Dermis microvascular lymphatic vessel endothelial cell (primary cell): ENCODE results near the gene CA10. TPM values are rescaled to one million over a fixed set of nuclear protein-coding genes. Genes with fewer than 3 reads are reported as not detected.

Experiments
- DNase-seq, 2 donors: peaks; one replicate each; pipeline versions ENCODE4 v3.0.0 to v3.0.0-alpha.2; 2010; ENCODE audit warnings: low read depth in 2 of 2
- total RNA-seq: library from RNA; depleted of rRNA; stranded (reverse); fragments of >200 nt; gene quantifications from 2 replicates; pipeline ENCODE4 v1.2.1, GENCODE V29; 2014

The CA10 gene
- total RNA-seq, 1 donor from 2014 or later = not detected

GRCh38 chr17:51731941-51732722 is 426.4 kb downstream of the CA10 start:
- no peak for DNase-seq

- no peak for DNase-seq
These were observed 428.0 kb downstream of the CA10 start for GRCh38 chr17:51730303-51731050.

GRCh38 chr17:51725185-51725584 is 433.3 kb downstream of the CA10 start:
- no peak for DNase-seq

- no peak for DNase-seq
These were observed 434.4 kb downstream of the CA10 start for GRCh38 chr17:51724043-51724580.

GRCh38 chr17:51722994-51723393 is 435.5 kb downstream of the CA10 start:
- no peak for DNase-seq

- DNase-seq = no peak
These were observed 436.8 kb downstream of the CA10 start for GRCh38 chr17:51721730-51722129.

GRCh38 chr17:51720439-51720838 is 438.1 kb downstream of the CA10 start:
- DNase-seq = no peak

- DNase-seq = no peak
These were observed 439.5 kb downstream of the CA10 start for GRCh38 chr17:51718983-51719382.

- no peak for DNase-seq
These were observed 446.9 kb downstream of the CA10 start for GRCh38 chr17:51711581-51711980.

- no peak for DNase-seq
These were observed 447.9 kb downstream of the CA10 start for GRCh38 chr17:51710634-51710979.

GRCh38 chr17:51709694-51710633 is 448.6 kb downstream of the CA10 start:
- DNase-seq = no peak

- DNase-seq = no peak
These were observed 451.3 kb downstream of the CA10 start for GRCh38 chr17:51707216-51707615.

- DNase-seq = no peak
These were observed 452.4 kb downstream of the CA10 start for GRCh38 chr17:51706093-51706492.

GRCh38 chr17:51703361-51704341 is 454.9 kb downstream of the CA10 start:
- DNase-seq = no peak

- DNase-seq = no peak
These were observed 455.6 kb downstream of the CA10 start for GRCh38 chr17:51702963-51703360.

- DNase-seq = no peak
These were observed 457.0 kb downstream of the CA10 start for GRCh38 chr17:51701501-51701900.

GRCh38 chr17:51700011-51700760 is 458.3 kb downstream of the CA10 start:
- no peak for DNase-seq

GRCh38 chr17:51699303-51699702 is 459.2 kb downstream of the CA10 start:
- DNase-seq = no peak

- DNase-seq = no peak
These were observed 465.6 kb downstream of the CA10 start for GRCh38 chr17:51692917-51693316.

- DNase-seq = no peak
These were observed 470.6 kb downstream of the CA10 start for GRCh38 chr17:51687887-51688286.
